Measurements from ENCODE around the gene IPO9. TPM values are rescaled to one million over a fixed set of nuclear protein-coding genes. Genes with fewer than 3 reads are reported as not detected.
"Not testable (repeated sequence)": the region's sequence is repeated elsewhere in the genome, so short reads cannot be mapped to it uniquely, and the experiment has no call there.

The IPO9 gene
- total RNA-seq, 1 donor from 2014 or later = 24.3 TPM

GRCh38 chr1:201809876-201810275 lies 19.1 kb upstream of the IPO9 start:
- DNase-seq = no peak

- no peak for DNase-seq
Measured at GRCh38 chr1:201810466-201811216, 18.3 kb upstream of the IPO9 start.

GRCh38 chr1:201813226-201813625 lies 15.7 kb upstream of the IPO9 start:
- no peak for DNase-seq

GRCh38 chr1:201816309-201816854 lies 12.6 kb upstream of the IPO9 start:
- DNase-seq = no peak

- DNase-seq = no peak
Measured at GRCh38 chr1:201818971-201819750, 9.8 kb upstream of the IPO9 start.

GRCh38 chr1:201820413-201820812 lies 8.5 kb upstream of the IPO9 start:
- no peak for DNase-seq

GRCh38 chr1:201825245-201825644 lies 3.7 kb upstream of the IPO9 start:
- DNase-seq = no peak

GRCh38 chr1:201826830-201827229 lies 2.1 kb upstream of the IPO9 start:
- peak; percentile 22 for DNase-seq

GRCh38 chr1:201827321-201828216 lies 1.4 kb upstream of the IPO9 start:
- no peak for DNase-seq

- no peak for DNase-seq
Measured at GRCh38 chr1:201828217-201828819, 639 bp upstream of the IPO9 start.

GRCh38 chr1:201831371-201831770 lies 2.4 kb downstream of the IPO9 start:
- DNase-seq = no peak

GRCh38 chr1:201834621-201835020 lies 5.7 kb downstream of the IPO9 start:
- no peak for DNase-seq

- no peak for DNase-seq
Measured at GRCh38 chr1:201838381-201838780, 9.4 kb downstream of the IPO9 start.

- not testable (repeated sequence) for DNase-seq
Measured at GRCh38 chr1:201839089-201839488, 10.1 kb downstream of the IPO9 start.

GRCh38 chr1:201840055-201840454 lies 11.1 kb downstream of the IPO9 start:
- DNase-seq = no peak

- no peak for DNase-seq
Measured at GRCh38 chr1:201840490-201840889, 11.5 kb downstream of the IPO9 start.

GRCh38 chr1:201841265-201841912 lies 12.4 kb downstream of the IPO9 start:
- DNase-seq = no peak

- no peak for DNase-seq
Measured at GRCh38 chr1:201842472-201843027, 13.6 kb downstream of the IPO9 start.

- no peak for DNase-seq
Measured at GRCh38 chr1:201845331-201846083, 16.6 kb downstream of the IPO9 start.

GRCh38 chr1:201847150-201847549 lies 18.2 kb downstream of the IPO9 start:
- DNase-seq = no peak

Measured in tongue (tissue), 2 donors.